HepG2 (cell line): ENCODE results near the gene HELZ2.

Experiments used
- ASH2L ChIP-seq: fragments of 300-600, 200-600 bp; sonication (generic); IDR thresholded peaks from 2 replicates; pipeline ENCODE4 v1.7.0; 2017; ENCODE audit warnings: low read depth, mild to moderate bottlenecking, moderate library complexity, mixed read lengths, low read length; ENCODE audit not compliant: insufficient read length
- CBFB ChIP-seq: sonication (generic); formaldehyde crosslinking; IDR thresholded peaks from 2 replicates; pipeline ENCODE4 v1.4.0; 2020; ENCODE audit warnings: missing genetic modification reagents
- EP300 ChIP-seq, 3 experiments: sonication (generic) in 1 of 3; formaldehyde crosslinking in 1 of 3; IDR thresholded peaks; 2 replicates each; pipeline versions ENCODE4 v1.5.1 to v1.6.1; 2011 to 2020; ENCODE audit warnings: low read depth in 2 of 3, low read length in 2 of 3, borderline replicate concordance in 1 of 3, improper control_type of control experiment in 1 of 3, mild to moderate bottlenecking in 1 of 3, missing genetic modification reagents in 1 of 3, moderate library complexity in 1 of 3
- IRF2 ChIP-seq: IDR thresholded peaks from 2 replicates; pipeline ENCODE4 v1.6.1; 2018; ENCODE audit warnings: missing genetic modification reagents, missing compliant biosample characterization
- JUNB ChIP-seq: sonication (generic); formaldehyde crosslinking; IDR thresholded peaks from 2 replicates; pipeline ENCODE4 v1.8.0; 2022; ENCODE audit warnings: missing genetic modification reagents, mild to moderate bottlenecking, borderline replicate concordance
- KDM1A ChIP-seq: IDR thresholded peaks from 2 replicates; pipeline ENCODE4 v1.6.1; 2016; ENCODE audit warnings: missing compliant biosample characterization
- PCBP2 ChIP-seq: fragments of 200-400 bp; formaldehyde crosslinking; optimal IDR thresholded peaks from 2 replicates; pipeline ENCODE3; 2018; ENCODE audit warnings: low read length, low read depth; ENCODE audit not compliant: poor library complexity, severe bottlenecking
- ZNF253 ChIP-seq: sonication (generic); formaldehyde crosslinking; IDR thresholded peaks from 2 replicates; pipeline ENCODE4 v1.8.0; 2022; ENCODE audit warnings: mild to moderate bottlenecking, missing genetic modification reagents, borderline replicate concordance
- ZNF556 ChIP-seq: sonication (generic); formaldehyde crosslinking; IDR thresholded peaks from 2 replicates; pipeline ENCODE4 v1.4.0; 2020; ENCODE audit warnings: mild to moderate bottlenecking, missing genetic modification reagents, borderline replicate concordance
- ZNF558 ChIP-seq: sonication (generic); formaldehyde crosslinking; IDR thresholded peaks from 2 replicates; pipeline ENCODE4 v1.9.0; 2022; ENCODE audit warnings: mild to moderate bottlenecking, missing genetic modification reagents, borderline replicate concordance
- TF ChIP-seq, protein P1 (sequence below): IDR thresholded peaks from 2 replicates; pipeline ENCODE4 v1.6.1; 2012; ENCODE audit warnings: low read length, improper control_type of control experiment
- TF ChIP-seq, protein P2 (sequence below): sonication (generic); formaldehyde crosslinking; IDR thresholded peaks from 2 replicates; pipeline ENCODE4 v1.5.0; 2020; ENCODE audit warnings: mild to moderate bottlenecking, missing genetic modification reagents, moderate library complexity
- TF ChIP-seq, protein P3 (sequence below): sonication (generic); formaldehyde crosslinking; IDR thresholded peaks from 2 replicates; pipeline ENCODE4 v1.8.1; 2022; ENCODE audit warnings: low read depth, mild to moderate bottlenecking, missing genetic modification reagents
- TF ChIP-seq, protein P4 (sequence below): sonication (generic); formaldehyde crosslinking; IDR thresholded peaks from 2 replicates; pipeline ENCODE4 v1.5.1; 2020; ENCODE audit warnings: mild to moderate bottlenecking, missing genetic modification reagents

DNA sequence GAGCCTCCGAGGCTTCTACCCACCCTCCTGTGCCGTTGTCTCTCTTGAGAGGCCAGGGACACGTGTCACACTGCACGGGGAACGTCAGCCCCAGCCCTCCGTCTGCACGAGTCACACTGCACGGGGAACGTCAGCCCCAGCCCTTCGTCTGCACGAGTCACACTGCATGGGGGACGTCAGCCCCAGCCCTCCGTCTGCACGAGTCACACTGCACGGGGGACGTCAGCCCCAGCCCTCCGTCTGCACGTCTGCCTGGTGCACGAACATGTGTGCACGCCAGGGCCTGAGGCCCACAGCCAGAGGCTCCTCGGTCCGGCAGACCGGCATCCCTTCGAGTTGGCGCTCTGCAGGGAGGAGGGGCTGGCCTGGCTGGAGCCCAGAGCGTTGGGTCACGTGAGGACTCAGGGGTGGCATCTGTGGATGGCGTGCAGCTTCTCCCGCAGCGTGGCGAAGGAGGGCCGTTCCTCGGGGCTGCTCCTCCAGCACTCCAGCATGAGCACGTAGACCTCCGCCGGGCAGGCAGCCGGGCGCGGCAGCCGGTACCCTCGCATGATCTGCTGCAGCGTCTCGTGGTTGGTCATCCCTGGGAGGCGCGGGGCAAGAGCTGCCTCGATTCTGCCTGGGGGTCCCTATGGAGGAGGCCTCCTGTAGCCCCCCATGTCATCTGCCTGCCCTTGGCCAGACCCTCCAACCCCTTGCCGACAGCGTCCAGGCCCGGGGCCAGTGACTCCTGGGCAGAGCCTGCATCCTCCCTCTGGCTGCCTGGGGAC, 33.4 kb downstream of the HELZ2 start:
- no peak for TF ChIP-seq CBFB (CRISPR knock-in tag)
- TF ChIP-seq, protein P1, sequence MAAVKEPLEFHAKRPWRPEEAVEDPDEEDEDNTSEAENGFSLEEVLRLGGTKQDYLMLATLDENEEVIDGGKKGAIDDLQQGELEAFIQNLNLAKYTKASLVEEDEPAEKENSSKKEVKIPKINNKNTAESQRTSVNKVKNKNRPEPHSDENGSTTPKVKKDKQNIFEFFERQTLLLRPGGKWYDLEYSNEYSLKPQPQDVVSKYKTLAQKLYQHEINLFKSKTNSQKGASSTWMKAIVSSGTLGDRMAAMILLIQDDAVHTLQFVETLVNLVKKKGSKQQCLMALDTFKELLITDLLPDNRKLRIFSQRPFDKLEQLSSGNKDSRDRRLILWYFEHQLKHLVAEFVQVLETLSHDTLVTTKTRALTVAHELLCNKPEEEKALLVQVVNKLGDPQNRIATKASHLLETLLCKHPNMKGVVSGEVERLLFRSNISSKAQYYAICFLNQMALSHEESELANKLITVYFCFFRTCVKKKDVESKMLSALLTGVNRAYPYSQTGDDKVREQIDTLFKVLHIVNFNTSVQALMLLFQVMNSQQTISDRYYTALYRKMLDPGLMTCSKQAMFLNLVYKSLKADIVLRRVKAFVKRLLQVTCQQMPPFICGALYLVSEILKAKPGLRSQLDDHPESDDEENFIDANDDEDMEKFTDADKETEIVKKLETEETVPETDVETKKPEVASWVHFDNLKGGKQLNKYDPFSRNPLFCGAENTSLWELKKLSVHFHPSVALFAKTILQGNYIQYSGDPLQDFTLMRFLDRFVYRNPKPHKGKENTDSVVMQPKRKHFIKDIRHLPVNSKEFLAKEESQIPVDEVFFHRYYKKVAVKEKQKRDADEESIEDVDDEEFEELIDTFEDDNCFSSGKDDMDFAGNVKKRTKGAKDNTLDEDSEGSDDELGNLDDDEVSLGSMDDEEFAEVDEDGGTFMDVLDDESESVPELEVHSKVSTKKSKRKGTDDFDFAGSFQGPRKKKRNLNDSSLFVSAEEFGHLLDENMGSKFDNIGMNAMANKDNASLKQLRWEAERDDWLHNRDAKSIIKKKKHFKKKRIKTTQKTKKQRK: no peak
- TF ChIP-seq, protein P2, sequence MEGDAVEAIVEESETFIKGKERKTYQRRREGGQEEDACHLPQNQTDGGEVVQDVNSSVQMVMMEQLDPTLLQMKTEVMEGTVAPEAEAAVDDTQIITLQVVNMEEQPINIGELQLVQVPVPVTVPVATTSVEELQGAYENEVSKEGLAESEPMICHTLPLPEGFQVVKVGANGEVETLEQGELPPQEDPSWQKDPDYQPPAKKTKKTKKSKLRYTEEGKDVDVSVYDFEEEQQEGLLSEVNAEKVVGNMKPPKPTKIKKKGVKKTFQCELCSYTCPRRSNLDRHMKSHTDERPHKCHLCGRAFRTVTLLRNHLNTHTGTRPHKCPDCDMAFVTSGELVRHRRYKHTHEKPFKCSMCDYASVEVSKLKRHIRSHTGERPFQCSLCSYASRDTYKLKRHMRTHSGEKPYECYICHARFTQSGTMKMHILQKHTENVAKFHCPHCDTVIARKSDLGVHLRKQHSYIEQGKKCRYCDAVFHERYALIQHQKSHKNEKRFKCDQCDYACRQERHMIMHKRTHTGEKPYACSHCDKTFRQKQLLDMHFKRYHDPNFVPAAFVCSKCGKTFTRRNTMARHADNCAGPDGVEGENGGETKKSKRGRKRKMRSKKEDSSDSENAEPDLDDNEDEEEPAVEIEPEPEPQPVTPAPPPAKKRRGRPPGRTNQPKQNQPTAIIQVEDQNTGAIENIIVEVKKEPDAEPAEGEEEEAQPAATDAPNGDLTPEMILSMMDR (CRISPR knock-in tag): 0 out of 2 replicates have a peak, but pooled peaks have one; percentile 18
- no peak for TF ChIP-seq PCBP2
- no peak for TF ChIP-seq EP300 (IDR thresholded peaks at IDR 0.05; ENCODE audit: low read depth in 2 of 2, low read length in 2 of 2)
- TF ChIP-seq EP300 (CRISPR knock-in tag; IDR thresholded peaks at IDR 0.05; ENCODE audit: borderline replicate concordance): no peak
- TF ChIP-seq, protein P3, sequence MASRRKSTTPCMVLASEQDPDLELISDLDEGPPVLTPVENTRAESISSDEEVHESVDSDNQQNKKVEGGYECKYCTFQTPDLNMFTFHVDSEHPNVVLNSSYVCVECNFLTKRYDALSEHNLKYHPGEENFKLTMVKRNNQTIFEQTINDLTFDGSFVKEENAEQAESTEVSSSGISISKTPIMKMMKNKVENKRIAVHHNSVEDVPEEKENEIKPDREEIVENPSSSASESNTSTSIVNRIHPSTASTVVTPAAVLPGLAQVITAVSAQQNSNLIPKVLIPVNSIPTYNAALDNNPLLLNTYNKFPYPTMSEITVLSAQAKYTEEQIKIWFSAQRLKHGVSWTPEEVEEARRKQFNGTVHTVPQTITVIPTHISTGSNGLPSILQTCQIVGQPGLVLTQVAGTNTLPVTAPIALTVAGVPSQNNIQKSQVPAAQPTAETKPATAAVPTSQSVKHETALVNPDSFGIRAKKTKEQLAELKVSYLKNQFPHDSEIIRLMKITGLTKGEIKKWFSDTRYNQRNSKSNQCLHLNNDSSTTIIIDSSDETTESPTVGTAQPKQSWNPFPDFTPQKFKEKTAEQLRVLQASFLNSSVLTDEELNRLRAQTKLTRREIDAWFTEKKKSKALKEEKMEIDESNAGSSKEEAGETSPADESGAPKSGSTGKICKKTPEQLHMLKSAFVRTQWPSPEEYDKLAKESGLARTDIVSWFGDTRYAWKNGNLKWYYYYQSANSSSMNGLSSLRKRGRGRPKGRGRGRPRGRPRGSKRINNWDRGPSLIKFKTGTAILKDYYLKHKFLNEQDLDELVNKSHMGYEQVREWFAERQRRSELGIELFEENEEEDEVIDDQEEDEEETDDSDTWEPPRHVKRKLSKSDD (CRISPR knock-in tag): no peak
- TF ChIP-seq JUNB (CRISPR knock-in tag): no peak
- TF ChIP-seq IRF2 (CRISPR knock-in tag): no peak
- TF ChIP-seq ASH2L: no peak
- no peak for TF ChIP-seq ZNF558 (CRISPR knock-in tag)
- TF ChIP-seq ZNF556 (CRISPR knock-in tag): no peak
- no peak for TF ChIP-seq KDM1A (CRISPR knock-in tag)
- TF ChIP-seq, protein P4, sequence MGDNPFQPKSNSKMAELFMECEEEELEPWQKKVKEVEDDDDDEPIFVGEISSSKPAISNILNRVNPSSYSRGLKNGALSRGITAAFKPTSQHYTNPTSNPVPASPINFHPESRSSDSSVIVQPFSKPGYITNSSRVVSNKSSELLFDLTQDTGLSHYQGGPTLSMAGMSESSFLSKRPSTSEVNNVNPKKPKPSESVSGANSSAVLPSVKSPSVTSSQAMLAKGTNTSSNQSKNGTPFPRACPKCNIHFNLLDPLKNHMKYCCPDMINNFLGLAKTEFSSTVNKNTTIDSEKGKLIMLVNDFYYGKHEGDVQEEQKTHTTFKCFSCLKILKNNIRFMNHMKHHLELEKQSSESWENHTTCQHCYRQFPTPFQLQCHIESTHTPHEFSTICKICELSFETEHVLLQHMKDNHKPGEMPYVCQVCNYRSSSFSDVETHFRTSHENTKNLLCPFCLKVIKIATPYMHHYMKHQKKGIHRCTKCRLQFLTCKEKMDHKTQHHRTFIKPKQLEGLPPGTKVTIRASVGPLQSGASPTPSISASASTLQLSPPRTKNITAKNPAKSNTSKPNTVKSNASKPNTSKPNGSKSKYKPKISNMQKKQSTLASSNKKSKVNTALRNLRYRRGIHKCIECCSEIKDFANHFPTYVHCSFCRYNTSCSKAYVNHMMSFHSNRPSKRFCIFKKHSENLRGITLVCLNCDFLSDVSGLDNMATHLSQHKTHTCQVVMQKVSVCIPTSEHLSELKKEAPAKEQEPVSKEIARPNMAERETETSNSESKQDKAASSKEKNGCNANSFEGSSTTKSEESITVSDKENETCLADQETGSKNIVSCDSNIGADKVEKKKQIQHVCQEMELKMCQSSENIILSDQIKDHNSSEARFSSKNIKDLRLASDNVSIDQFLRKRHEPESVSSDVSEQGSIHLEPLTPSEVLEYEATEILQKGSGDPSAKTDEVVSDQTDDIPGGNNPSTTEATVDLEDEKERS (CRISPR knock-in tag): no peak
- no peak for TF ChIP-seq ZNF253 (CRISPR knock-in tag)
